HG03060 (cell line): Measurements from ENCODE around the gene PTPN22.
A peak's percentile ranks its signal among the peaks of the same experiment; 100 is the strongest.

ENCODE experiments used
- ATAC-seq: cut with Tn5 transposase; IDR thresholded peaks from one replicate; pipeline ENCODE4 v1.9.1; 2021; ENCODE audit warnings: low read depth, moderate number of reproducible peaks; ENCODE audit not compliant: unreplicated experiment

The PTPN22 gene

DNA sequence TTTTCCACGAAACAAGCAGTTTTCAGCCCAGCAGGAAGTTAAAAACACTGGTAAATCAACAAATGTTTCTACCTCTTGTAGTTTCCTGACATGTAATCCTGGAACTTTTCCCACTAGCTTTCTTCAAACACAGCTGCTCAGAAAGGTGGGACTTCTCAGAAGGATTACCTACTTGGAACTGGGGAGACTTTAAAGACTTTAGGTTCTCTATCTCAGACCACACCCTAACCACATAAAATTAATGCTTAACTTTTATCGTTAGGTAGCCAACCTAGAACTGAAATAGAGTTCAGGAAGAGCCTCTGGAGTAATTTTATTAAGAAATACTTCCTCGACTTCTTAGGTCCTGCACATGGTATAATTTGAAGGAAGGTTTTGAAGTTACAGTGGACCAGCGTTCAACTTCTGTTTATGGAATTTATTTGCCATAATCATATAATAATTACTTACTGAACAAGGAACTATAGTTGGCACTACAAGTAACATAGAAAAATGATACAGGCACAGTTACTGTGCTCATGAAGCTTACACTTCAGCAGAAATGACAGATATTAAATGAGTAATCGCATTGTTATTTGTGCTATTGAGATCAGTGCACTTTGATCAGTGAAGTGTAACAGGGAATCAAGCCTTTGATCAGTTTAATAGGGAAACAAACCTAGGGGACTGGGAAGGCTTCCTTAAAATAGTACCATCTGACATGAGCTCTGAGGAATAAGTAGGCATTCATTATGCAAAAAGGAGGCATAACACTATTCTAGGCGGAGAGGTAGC, 16.1 kb upstream of the PTPN22 start, which contains the start of gene BCL2L15:
TSS of gene BCL2L15 (minus strand) at position 180 of the 774 bp plus-strand sequence. CDS start 206 bp downstream, outside the sequence.
- no peak for ATAC-seq

DNA sequence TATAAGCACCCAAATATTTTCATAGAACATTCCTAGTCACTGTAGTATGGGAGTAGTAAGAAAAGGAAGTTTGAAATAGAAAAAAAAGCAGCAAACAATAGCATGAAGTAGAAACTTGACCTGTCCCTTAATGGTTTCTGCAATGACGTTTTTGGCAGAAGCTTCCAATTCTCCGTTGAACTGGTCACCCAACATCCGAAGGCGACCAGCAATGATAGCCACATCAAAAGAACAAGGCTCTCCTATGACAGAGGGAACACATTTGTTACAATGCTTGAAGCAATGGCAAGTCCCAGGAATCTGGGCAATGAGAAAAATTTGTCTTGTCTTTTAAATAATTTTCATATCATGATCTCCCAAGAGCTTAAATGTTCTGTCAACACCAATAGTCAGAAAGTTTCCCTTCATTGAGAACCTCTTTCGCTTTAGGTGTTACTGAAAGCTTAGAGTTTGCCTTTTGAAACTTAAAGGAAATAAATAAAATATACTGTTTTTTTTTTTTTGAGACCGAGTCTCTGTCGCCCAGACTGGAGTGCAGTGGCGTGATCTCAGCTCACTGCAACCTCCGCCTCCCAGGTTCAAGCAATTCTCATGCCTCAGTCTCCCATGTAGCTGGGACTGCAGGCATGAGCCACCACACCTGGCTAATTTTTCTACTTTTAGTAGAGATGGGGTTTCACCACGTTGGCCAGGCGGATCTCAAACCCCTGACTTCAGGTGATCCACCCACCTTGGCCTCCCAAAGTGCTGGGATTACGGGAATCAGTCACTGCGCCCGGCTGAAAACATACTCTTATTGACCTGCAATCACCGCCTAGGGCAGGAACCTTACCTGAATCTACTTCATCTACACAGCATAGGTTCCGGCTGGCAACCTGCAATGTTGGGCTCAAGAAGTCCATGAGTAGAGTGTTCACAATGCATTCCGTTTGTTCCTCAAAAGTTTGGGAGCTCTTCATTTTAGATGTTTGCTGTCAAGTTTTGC, 15.2 kb upstream of the PTPN22 start:
- ATAC-seq, result no peak

DNA sequence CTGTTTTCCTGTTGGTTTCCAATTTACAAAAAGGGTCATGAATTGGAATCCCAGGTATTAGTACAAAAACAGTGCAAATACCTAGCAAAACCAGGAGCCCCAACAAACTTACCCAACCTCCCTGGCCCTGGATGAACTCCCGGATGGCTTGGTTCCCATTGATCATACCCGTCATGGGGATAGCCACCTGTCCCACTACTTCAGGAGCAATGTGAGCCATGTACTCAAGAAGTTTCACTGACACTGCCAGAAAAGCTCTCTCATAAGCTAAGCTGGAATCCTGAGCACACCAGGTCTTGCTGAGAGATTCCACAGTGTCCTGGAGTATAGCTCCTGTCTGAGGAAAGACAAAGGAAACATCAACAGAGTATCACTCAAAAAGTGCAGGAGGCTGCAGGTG, 10.1 kb upstream of the PTPN22 start:
- ATAC-seq, result no peak

DNA sequence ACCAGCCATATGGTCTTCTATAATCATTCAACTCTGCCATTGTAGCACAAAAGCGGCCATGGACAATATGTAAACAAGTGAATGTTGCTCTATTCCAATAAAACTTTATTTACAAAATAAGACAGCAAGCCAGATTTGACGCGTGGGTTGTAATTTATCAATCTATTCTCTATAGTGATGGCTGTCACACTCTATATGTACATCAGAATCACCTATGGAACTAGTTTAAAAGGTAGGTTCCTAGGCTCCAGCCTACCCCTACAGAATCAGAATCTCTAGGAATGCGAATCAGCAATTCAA, 8.2 kb upstream of the PTPN22 start:
- ATAC-seq, result no peak

DNA sequence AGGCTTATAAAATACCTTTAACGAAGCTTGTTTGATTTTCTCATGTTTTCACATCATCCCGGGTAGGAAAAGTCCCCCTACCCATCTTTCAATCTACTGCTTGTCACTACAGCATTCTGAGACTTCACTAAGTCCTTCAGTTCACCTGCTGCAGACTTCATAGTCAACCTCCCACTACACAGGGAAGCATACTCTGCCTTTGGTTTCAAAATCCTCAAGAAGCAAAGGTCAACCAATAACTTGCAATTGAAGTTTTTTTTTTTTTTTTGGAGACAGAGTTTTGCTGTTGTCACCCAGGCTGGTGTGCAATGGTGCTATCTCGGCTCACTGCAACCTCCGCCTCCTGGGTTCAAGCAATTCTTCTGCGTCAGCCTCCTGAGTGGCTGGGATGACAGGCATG, 4.7 kb upstream of the PTPN22 start:
- no peak for ATAC-seq

DNA sequence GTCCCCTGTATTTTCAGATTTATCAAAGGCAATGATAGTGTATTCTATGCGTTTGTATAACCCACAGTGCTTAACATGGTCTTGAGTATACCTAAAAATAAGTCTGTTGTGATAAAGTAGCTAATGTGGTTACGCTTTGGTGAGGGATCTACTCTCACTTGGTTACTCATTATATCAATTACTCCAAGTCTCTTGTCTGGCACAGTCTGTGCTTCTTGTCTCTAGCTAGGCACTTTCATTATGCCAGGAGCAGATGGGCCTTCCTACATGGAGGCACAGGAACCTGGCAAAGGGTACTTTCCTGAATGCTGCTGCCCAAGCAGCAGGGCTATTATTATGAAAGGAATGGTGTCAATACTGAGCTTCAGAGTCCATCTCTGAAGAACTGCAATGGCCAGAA, 4.2 kb upstream of the PTPN22 start:
- peak; percentile 31 for ATAC-seq

DNA sequence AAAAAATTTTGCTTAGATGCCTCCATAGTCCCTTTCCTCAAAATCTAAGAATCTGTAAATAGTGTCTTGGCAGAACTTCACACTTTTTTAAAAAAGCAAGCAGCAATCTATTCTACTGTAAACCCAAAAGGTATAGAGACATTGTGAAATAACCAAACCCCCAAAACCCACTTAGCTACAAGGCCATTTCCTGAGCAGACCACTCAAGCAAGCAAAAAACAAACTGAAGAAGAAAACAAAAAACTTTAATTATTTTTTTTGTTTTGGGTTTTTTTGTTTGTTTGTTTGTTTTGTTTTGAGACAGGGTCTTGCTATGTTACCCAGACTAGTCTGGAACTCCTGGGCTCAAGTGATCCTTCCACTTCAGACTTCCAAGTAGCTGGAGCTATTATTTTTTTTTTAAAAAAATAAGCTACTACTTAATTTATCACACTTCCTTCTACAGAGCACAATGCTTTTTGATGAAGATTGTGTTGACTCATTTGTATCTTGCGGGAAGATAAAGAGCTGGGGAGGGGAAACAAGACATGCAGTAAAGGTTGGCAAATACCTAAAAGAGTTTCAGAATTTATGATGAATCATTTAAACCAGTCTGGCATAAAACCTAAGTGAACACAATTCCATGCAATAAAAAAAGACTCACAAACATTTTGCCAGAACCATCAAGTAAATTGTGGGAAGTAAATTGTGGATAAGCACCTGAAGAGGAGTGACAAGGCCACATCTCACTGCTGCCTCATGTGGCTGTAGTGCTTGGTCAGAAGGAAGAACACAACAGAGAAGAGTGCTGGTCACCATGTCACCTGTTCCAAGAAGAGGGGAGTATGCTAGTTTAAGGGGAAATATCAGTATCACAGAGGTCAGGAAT, 2.7 kb upstream of the PTPN22 start:
- ATAC-seq, result no peak

DNA sequence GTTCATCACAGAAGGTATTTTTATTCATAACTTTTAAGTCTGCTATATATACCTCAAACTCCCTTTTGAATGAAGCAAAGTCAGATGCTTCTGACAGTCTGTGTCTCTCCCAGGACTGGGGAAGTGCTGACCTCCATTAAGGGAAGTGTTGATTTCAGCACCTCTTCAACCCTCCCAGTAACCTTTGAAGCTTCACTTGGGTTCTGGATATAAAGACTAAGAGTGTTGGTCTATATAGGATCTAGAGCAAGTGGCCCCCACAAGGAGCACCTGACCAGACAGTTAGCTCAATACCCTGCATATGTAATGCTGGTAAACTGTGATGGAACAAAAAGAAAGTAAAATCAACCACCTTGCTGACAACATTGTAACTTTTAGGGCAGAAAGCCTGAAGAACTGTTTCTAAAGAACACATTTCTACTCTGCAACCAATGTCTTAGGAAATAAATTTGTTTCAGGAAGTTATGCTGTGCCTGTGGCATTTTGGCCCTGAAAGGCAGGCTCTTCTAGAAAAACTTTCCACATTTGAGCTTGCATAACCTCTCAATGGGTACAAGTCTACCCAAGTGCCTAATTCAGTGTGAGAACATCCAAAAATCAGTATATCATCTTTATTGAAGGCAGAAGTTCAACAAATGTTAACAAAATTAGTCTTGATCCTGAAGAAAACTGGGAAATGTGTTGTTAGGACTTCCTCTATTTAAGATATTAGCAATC, 865 bp upstream of the PTPN22 start:
- ATAC-seq, result peak; percentile 4

DNA sequence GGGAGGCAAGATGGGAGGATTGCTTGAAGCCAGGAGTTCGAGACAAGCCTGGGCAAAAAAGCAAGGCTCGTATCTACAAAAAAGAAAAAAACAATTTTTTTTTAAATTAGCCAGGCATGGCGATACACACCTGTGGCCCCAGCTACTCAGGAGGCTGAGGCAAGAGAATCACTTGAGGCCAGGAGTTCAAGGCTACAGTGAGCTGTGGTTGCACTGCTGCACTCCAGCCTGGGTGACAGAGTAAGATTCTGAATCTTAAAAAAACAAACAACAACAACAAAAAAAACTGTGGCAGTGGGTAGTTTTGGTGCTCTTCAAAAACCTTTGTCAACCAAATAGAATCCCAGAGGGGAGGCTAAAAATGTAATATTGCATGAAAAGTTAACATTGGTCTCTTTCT, 734 bp downstream of the PTPN22 start:
- no peak for ATAC-seq

DNA sequence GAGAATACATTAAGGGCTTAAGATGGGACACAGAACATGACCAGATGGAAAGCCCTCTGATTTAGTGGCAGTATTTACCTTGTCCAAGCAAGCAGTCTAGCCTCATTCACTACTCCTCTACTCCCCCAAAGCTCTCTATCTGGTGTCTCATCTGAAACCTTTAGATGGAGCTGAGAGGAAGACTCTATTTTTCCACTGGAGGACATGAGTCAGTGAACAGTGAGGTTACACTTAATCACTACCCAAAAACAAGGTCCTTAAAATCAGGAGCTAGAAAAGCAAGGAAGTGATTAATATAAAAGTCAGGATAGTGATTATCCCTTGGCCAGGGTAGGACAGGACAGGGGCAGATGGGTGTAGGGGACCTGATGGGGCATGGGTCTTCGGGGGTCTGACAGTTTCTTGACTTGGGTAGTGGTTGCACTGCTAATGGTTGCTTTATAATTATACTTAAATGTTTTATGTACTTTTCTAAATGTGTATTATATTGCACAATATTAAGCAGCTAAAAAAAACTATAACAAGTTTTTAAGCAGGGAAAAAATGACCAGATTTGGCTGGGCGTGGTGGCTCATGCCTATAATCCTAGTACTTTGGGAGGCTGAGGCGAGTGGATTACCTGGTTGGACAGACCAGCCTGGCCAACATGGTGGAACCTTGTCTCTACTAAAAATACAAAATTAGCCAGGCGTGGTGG, 3.0 kb downstream of the PTPN22 start:
- ATAC-seq, result no peak

DNA sequence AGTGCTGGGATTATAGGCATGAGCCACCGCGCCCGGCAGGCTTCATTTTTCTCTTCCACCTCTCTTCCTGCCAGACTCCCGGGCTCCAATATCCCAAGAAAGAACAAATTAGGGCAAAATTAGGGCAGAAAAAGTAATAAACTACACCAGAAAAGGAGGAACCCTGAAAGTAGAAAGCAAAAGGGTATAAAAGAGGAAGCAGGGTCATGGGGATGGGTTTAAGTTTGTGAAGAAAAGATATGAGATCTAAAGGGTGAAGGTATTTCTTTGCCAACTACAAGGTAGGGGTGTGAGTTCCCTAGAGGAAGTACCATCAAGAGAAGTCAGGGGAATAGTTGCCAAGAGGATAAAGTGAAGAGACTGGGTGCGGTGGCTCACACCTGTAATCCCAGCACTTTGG, 9.9 kb downstream of the PTPN22 start:
- ATAC-seq, result no peak

DNA sequence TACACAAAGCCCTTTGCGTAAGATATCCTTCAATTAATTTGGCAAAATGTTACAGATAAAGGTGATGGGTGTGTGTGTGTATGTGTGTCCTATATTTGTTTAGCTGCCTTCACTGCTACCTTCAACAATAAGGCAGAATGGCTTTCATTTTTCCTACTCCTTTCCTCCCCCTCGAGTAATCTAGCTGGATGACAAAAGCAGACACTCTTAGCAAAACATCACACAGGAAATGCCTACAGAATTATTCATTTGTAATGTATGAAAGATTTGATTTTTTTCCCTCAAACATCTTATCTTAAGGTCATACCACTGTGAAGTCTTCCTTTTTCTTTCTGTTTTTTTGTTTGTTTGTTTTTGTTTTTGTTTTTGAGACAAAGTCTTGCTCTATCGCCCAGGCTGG, 10.6 kb downstream of the PTPN22 start:
- no peak for ATAC-seq

DNA sequence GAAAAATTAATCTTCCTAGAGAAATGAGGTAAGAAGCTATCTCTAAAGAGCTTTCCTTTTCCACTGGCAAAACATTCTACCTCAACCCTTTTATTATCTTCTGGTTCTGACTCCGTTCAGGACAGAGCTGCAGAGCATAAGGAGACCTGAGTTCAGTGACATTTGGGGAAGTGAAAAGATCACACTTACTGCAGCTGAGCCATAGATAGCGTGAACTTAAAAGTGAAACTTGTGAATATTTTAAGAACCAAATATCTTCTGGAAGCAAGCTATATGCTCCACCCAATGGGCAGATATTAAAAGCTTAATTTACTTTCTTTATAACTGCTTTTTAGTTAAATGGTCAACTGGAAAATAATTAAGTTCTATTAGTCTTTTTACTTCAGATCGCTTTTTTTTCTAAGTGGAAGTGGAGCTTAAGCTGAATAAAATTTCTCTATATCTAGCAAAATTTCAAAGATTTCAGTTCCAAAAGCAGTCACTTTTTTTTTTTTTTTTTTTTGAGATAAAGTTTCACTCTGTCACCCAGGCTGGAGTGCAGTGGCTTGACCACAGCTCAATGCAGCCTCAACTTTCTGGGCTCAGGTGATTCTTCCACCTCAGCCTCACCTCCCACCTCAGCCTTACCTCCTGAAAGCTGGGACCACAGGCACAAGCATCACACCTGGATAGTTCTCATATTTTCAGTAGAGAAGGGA, 11.9 kb downstream of the PTPN22 start:
- peak; percentile 85 for ATAC-seq

DNA sequence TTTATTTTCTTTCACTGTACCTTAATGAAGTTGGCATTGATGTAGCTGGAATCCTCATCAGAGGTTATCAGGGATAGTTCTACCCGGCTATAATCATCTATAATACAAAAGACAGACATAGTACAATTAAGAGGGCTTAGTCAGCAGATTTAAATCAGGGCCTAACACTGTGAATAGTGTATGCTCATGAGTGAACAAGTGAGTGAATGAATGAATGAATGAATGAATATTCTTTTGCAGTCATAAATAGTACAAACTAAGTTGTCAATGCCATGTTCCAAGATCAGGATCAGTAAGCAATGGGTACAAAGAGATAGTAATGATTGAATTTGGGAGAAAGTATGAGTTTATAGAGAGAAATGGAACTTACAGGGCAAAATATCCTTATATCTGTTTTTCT, 12.5 kb downstream of the PTPN22 start:
- no peak for ATAC-seq

DNA sequence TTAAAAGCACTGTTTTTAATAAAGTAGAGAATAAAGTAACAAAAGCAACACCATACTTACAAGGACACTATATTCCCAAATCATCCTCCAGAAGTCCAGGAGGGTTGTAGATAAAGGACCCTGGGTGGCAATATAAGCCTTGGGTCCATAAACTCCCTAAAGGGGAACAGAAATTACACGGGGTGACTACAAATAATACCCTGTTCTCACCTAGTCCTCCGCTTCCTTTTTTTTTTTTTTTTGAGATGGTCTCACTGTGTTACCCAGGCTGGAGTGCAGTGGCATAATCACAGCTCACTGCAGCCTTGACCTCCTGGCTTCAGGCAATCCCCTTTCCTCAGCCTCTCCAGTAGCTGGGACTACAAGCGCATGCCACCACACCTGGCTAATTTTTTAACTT, 13.1 kb downstream of the PTPN22 start:
- ATAC-seq, result no peak

DNA sequence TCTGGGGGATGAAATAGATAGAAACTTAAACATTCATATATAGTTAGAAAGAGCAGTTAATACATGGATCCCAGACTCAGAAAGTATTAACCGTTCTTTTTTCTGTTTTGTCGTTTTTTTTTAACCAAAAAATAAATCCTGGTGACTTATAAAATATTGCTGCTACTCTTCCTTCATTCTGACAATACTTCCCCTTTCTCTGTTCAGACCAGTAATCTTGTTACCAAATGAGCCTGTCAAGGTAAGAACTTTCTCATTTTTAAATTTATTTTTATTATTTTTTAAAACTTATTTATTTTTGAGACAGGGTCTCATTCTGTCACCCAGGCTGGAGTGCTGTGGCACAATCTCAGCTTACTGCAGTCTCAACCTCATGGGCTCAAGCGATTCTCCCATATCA, 13.7 kb downstream of the PTPN22 start:
- no peak for ATAC-seq

DNA sequence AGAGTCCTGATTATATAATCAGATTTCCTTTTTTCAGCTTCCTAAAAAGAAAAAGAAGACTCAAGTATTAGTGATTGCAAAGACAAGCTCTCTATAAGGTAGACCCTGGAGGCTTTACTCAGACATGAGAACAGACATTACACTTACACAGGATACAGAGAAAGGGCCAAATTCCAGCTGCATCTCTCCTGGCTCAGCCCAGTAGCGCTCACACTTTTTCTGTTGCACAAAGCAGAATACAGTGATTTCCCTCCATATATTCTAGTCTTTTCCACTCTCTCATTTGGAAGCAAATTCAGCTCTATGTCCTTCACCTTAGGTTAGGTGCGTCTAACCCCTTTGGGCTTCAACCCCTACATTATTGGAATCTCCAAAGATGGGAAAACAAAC, 15.1 kb downstream of the PTPN22 start:
- no peak for ATAC-seq

DNA sequence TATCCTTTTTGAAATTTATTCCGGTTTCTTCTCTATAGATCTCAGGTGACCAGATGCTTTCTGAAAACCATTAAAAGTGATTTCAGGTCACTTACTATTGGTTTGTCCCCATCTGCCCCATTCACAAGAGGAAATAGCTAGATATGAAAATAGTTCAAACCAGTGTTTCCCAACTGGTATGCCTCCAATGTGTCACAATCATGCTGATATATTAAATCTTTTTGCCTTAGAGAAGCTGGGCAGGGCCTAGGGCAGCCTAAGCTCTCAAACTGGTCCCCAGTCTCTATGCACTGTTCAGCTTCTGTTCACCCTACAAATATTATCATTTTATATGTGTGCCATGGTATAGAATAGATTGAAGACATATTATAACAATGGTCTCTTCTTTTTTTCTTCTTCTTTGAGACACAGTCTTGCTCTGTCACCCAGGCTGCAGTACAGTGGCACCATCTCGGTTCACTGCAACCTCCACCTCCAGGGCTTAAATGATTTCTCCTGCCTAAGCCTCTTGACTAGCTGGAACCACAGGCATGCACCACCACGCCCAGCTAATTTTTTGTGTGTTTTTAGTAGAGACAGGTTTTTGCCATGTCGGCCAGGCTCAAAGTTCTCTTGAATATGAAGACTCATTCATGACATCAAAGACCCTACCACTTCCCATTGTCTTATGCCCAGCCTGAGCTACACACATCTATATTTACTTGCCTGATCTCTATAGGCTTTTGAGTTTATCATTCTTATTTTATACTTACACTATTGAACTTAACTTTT, 15.7 kb downstream of the PTPN22 start:
- no peak for ATAC-seq
